ENCODE data around the gene RFX8.
"Not testable (repeated sequence)": the region's sequence is repeated elsewhere in the genome, so short reads cannot be mapped to it uniquely, and the experiment has no call there.

RFX8 gene

GRCh38 chr2:101474731-101475384 is at the start of gene RFX8:
Gene RFX8, minus strand, starts transcription at chr2:101475112. Its CDS starts 8,264 bp downstream, at chr2:101466848.
- DNase-seq: peak; percentile 96

- DNase-seq: no peak
Measured at GRCh38 chr2:101521487-101521886, 46.6 kb upstream of the RFX8 start.

- peak; percentile 68 for DNase-seq
Measured at GRCh38 chr2:101520246-101520645, 45.3 kb upstream of the RFX8 start.

- peak; percentile 58 for DNase-seq
Measured at GRCh38 chr2:101518578-101519492, 43.9 kb upstream of the RFX8 start.

GRCh38 chr2:101517758-101518271 is 42.9 kb upstream of the RFX8 start:
- DNase-seq: peak; percentile 77

GRCh38 chr2:101516823-101517690 is 42.1 kb upstream of the RFX8 start:
- peak; percentile 98 for DNase-seq

GRCh38 chr2:101516349-101516748 is 41.4 kb upstream of the RFX8 start:
- DNase-seq: no peak

- peak; percentile 84 for DNase-seq
Measured at GRCh38 chr2:101515477-101515876, 40.6 kb upstream of the RFX8 start.

- DNase-seq: no peak
Measured at GRCh38 chr2:101512993-101513392, 38.1 kb upstream of the RFX8 start.

- no peak for DNase-seq
Measured at GRCh38 chr2:101511381-101511780, 36.5 kb upstream of the RFX8 start.

- no peak for DNase-seq
Measured at GRCh38 chr2:101509499-101510284, 34.8 kb upstream of the RFX8 start.

- no peak for DNase-seq
Measured at GRCh38 chr2:101508636-101509035, 33.7 kb upstream of the RFX8 start.

- not testable (repeated sequence) for DNase-seq
Measured at GRCh38 chr2:101505276-101505675, 30.4 kb upstream of the RFX8 start.

GRCh38 chr2:101504744-101505143 is 29.8 kb upstream of the RFX8 start:
- DNase-seq: not testable (repeated sequence)

GRCh38 chr2:101502095-101502494 is 27.2 kb upstream of the RFX8 start:
- no peak for DNase-seq

- peak; percentile 32 for DNase-seq
Measured at GRCh38 chr2:101501443-101501842, 26.5 kb upstream of the RFX8 start.

- peak; percentile 25 for DNase-seq
Measured at GRCh38 chr2:101500860-101501259, 25.9 kb upstream of the RFX8 start.

- peak; percentile 37 for DNase-seq
Measured at GRCh38 chr2:101500180-101500579, 25.3 kb upstream of the RFX8 start.

- no peak for DNase-seq
Measured at GRCh38 chr2:101496279-101496678, 21.4 kb upstream of the RFX8 start.

- no peak for DNase-seq
Measured at GRCh38 chr2:101492936-101493473, 18.1 kb upstream of the RFX8 start.

- DNase-seq: no peak
Measured at GRCh38 chr2:101486994-101487393, 12.1 kb upstream of the RFX8 start.

GRCh38 chr2:101486258-101486701 is 11.4 kb upstream of the RFX8 start:
- DNase-seq: no peak

Data from fibroblast of skin of right biceps (primary cell).